Measurements from ENCODE around the gene C1orf35. TPM values are rescaled to one million over a fixed set of nuclear protein-coding genes. Genes with fewer than 3 reads are reported as not detected.

The C1orf35 gene
- total RNA-seq, 5 donors from 2014 or later (not counting 1 experiment from before 2014, with no cell fraction given), result 19.7 to 34.0 (median 32.3) TPM

DNA sequence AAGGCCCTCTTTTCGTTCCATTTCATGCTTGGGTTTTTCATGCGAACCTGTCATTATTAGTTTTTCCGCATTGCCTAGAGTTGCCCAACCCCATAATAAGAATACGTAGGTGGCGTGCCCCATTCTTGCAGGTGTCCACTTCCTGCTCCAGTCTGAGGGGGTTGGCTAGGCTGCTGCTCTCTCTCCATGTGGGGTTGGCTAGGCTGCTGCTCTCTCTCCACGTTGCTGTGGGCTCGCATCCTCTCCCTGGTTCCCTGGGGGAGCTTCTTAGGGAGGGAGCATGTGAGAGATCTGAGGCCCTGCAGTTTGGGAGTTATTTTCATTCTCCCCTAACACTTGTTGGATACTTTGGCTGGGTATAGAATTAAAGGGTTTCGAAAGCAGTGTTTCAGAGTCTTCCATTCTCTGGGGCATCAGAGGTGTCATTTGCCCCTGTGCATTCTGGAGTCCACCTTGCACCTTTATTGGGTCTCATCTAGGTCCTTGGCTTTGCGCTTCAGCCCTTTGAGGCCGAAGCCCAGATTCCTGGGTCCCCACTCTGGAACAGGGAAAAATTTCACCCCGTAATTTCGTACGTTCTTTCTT lies 8.6 kb downstream of the C1orf35 start:
- Mint-ChIP-seq H3K9me3 (peaks cover 2 to 9% (median 6%) of the 10 kb centered on the region in 3 donors), H3K4me1 (peaks cover 49 to 61% (median 54%) of the 10 kb centered on the region in 3 donors), H3K36me3 (peaks cover 47% of the 10 kb centered on the region), H3K4me3 (no peak overlapping the region), H3K27me3 (no peaks in the 10 kb centered on the region), H3K27ac (no peak overlapping the region)
- no peaks in the 10 kb centered on the region for H3K9me3 ChIP-seq
- no peak overlapping the region for H3K27ac ChIP-seq (ENCODE audit: low read length)
- CTCF ChIA-PET, result no interaction called here
- H3K27me3 ChIP-seq (replicated peaks in 1 of 2; ENCODE audit: control insufficient read depth in 2 of 2, extremely low read depth in 1 of 2, insufficient read depth in 2 of 2, low read length in 1 of 2), result no peaks in the 10 kb centered on the region
- H3K4me1 ChIP-seq (ENCODE audit: control insufficient read depth in 1 of 2, extremely low read depth in 1 of 2, insufficient read depth in 2 of 2, low read length in 2 of 2), result peaks cover 16 to 54% of the 10 kb centered on the region in 2 experiments
- POLR2A ChIA-PET, result interaction anchor here in 1 of 2 donors (0.5 to 0.7 kb wide), 3 partner anchors 12 to 95 kb away, joined by 3 to 5 read pairs (median 3); no protein-coding TSS in a partner anchor
- WGBS (ENCODE audit: insufficient coverage), result 80% methylated on average over 2 of the region's 13 CpGs
- H3K4me3 ChIP-seq (ENCODE audit: control insufficient read depth in 1 of 2, extremely low read depth in 1 of 2, low read length in 1 of 2), result no peak overlapping the region
- peaks cover 5 to 53% of the 10 kb centered on the region in 2 donors for H3K36me3 ChIP-seq (ENCODE audit: control insufficient read depth in 2 of 2, extremely low read depth in 1 of 2, insufficient read depth in 1 of 2, low read length in 1 of 2)
- ATAC-seq (replicated peaks in 1 of 4) (no peak), DNase-seq (peak in 1 of 35 experiments; percentile 9)

- no peak overlapping the region for H3K27ac Mint-ChIP-seq
- 96% methylated on average over 15 of the region's 20 CpGs for WGBS (ENCODE audit: insufficient coverage)
- no peak for ATAC-seq (replicated peaks in 1 of 4)
- H3K4me3 ChIP-seq (ENCODE audit: control insufficient read depth in 1 of 2, extremely low read depth in 1 of 2, low read length in 1 of 2), result no peak overlapping the region
- peaks cover 57 to 69% (median 63%) of the 10 kb centered on the region in 3 donors for H3K4me1 Mint-ChIP-seq
- peaks cover 2 to 9% (median 6%) of the 10 kb centered on the region in 3 donors for H3K9me3 Mint-ChIP-seq
- peak overlapping the region in 1 of 3 donors; percentile 94 for H3K4me3 Mint-ChIP-seq
- peak in 1 of 35 experiments; percentile 3 for DNase-seq
- POLR2A ChIA-PET, result interaction anchor here in 1 of 2 donors (0.7 to 1.2 kb wide), 2 partner anchors 11 to 357 kb away, joined by 4 read pairs; partner anchors contain the start of gene ARF1
- H3K9me3 ChIP-seq, result no peaks in the 10 kb centered on the region
- H3K36me3 ChIP-seq (ENCODE audit: control insufficient read depth in 2 of 2, extremely low read depth in 1 of 2, insufficient read depth in 1 of 2, low read length in 1 of 2), result peaks cover 5 to 47% of the 10 kb centered on the region in 2 donors
- H3K36me3 Mint-ChIP-seq, result peaks cover 39% of the 10 kb centered on the region
- no peak overlapping the region for H3K27ac ChIP-seq (ENCODE audit: low read length)
- H3K27me3 Mint-ChIP-seq, result no peaks in the 10 kb centered on the region
- H3K4me1 ChIP-seq (ENCODE audit: control insufficient read depth in 1 of 2, extremely low read depth in 1 of 2, insufficient read depth in 2 of 2, low read length in 2 of 2), result peaks cover 24 to 67% of the 10 kb centered on the region in 2 experiments
- CTCF ChIA-PET, result interaction anchor here in 1 of 2 donors (0.6 to 0.7 kb wide), 2 partner anchors 74 to 1986 kb away, joined by 3 to 8 read pairs; no protein-coding TSS in a partner anchor
- no peaks in the 10 kb centered on the region for H3K27me3 ChIP-seq (replicated peaks in 1 of 2; ENCODE audit: control insufficient read depth in 2 of 2, extremely low read depth in 1 of 2, insufficient read depth in 2 of 2, low read length in 1 of 2)
Observed at GRCh38 chr1:228093050-228093906, 9.8 kb downstream of the C1orf35 start.

GRCh38 chr1:228092342-228093049 lies 10.6 kb downstream of the C1orf35 start:
- peak overlapping the region in 1 of 3 donors; percentile 94 for H3K4me3 Mint-ChIP-seq

DNA sequence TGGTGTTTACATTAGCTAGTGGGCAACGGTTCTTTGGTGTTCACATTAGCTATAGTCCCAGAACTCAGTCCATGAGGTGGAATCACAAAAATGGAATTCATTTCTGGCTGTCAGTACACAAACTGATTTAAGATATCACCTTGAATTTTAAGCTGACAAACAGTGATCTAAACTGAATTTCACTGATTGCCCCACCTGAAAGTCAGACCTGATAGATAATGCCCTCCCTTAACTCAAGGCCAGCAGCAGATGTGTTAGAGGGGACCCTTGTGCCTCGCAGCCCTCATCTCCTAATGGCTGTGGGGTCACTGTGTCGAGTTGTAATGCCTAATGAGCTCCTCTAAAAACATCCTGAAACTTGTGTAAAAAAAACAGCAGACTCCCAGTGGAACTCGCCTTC lies 12.0 kb downstream of the C1orf35 start:
- Histone ChIP-seq H3K27me3 (replicated peaks in 1 of 2; ENCODE audit: control insufficient read depth in 2 of 2, extremely low read depth in 1 of 2, insufficient read depth in 2 of 2, low read length in 1 of 2) (no peaks in the 10 kb centered on the region), H3K27ac (ENCODE audit: low read length) (peak overlapping the region; percentile 9), H3K36me3 (ENCODE audit: control insufficient read depth in 2 of 2, extremely low read depth in 1 of 2, insufficient read depth in 1 of 2, low read length in 1 of 2) (peaks cover 0 to 33% of the 10 kb centered on the region in 2 donors), H3K9me3 (no peaks in the 10 kb centered on the region), H3K4me1 (ENCODE audit: control insufficient read depth in 1 of 2, extremely low read depth in 1 of 2, insufficient read depth in 2 of 2, low read length in 2 of 2) (peaks cover 37 to 82% of the 10 kb centered on the region in 2 experiments), H3K4me3 (ENCODE audit: control insufficient read depth in 1 of 2, extremely low read depth in 1 of 2, low read length in 1 of 2) (no peak overlapping the region)
- ChIA-PET POLR2A (no interaction called here), CTCF (interaction anchor here in 1 of 2 donors (0.6 kb wide), 1 partner anchor 74 kb away, joined by 3 read pairs; the partner anchor contains the start of gene IBA57)
- DNase-seq, result no peak
- Mint-ChIP-seq H3K27me3 (no peaks in the 10 kb centered on the region), H3K9me3 (peaks cover 2 to 9% (median 6%) of the 10 kb centered on the region in 3 donors), H3K4me1 (peaks cover 78 to 88% (median 80%) of the 10 kb centered on the region in 3 donors), H3K27ac (peak overlapping the region; percentile 78 to 80), H3K36me3 (peaks cover 39% of the 10 kb centered on the region), H3K4me3 (peak overlapping the region in 2 of 3 donors; percentile 46 to 94)
- 65% methylated on average over 2 of the region's 4 CpGs for WGBS (ENCODE audit: insufficient coverage)
- ATAC-seq (replicated peaks in 1 of 4), result no peak

More at GRCh38 chr1:228092342-228093049, 10.6 kb downstream of the C1orf35 start:
- Mint-ChIP-seq H3K36me3 (peaks cover 37% of the 10 kb centered on the region), H3K9me3 (peaks cover 2 to 9% (median 6%) of the 10 kb centered on the region in 3 donors), H3K27ac (peak overlapping the region; percentile 27 to 80), H3K4me1 (peaks cover 64 to 76% (median 68%) of the 10 kb centered on the region in 3 donors), H3K27me3 (no peaks in the 10 kb centered on the region)
- no peaks in the 10 kb centered on the region for H3K27me3 ChIP-seq (replicated peaks in 1 of 2; ENCODE audit: control insufficient read depth in 2 of 2, extremely low read depth in 1 of 2, insufficient read depth in 2 of 2, low read length in 1 of 2)
- H3K9me3 ChIP-seq, result no peaks in the 10 kb centered on the region
- ATAC-seq (replicated peaks in 1 of 4) (no peak), DNase-seq (peak in 1 of 35 experiments; percentile 12)
- POLR2A ChIA-PET, result interaction anchor here in 1 of 2 donors (0.7 to 1.2 kb wide), 2 partner anchors 10 to 356 kb away, joined by 4 read pairs; partner anchors contain the start of gene ARF1
- no peak overlapping the region for H3K27ac ChIP-seq (ENCODE audit: low read length)
- H3K4me3 ChIP-seq (ENCODE audit: control insufficient read depth in 1 of 2, extremely low read depth in 1 of 2, low read length in 1 of 2), result no peak overlapping the region
- WGBS (ENCODE audit: insufficient coverage), result 91% methylated on average over 10 of the region's 11 CpGs
- H3K4me1 ChIP-seq (ENCODE audit: control insufficient read depth in 1 of 2, extremely low read depth in 1 of 2, insufficient read depth in 2 of 2, low read length in 2 of 2), result peaks cover 30 to 75% of the 10 kb centered on the region in 2 experiments
- CTCF ChIA-PET, result interaction anchor here in 1 of 2 donors (0.6 kb wide), 1 partner anchor 75 kb away, joined by 8 read pairs; no protein-coding TSS in a partner anchor
- H3K36me3 ChIP-seq (ENCODE audit: control insufficient read depth in 2 of 2, extremely low read depth in 1 of 2, insufficient read depth in 1 of 2, low read length in 1 of 2), result peaks cover 0 to 43% of the 10 kb centered on the region in 2 donors

DNA sequence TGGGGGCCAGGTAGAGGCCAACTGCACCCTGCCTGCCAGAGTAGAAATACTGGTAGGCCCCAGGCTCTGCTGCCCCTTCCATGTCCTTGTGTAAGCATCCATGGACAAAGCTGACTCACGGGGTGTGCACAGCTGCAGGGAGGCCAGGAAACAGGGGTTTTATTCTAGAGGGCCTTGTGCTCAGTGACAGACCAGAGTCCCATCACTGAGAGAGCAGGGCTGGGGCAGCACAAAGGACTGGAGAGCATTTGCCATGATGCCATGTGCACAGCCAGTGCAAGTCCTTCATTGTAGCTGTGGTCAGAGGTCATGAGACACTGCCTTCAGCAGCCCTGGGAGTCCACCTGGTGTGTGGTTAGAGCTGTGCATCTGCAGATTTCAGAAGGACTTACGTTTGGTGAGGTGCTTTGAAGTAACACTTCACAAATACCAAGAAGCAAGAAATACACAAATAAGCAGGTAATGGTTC lies 12.5 kb downstream of the C1orf35 start:
- ATAC-seq (replicated peaks in 1 of 4), result no peak

More for the DNA sequence above, 12.5 kb downstream of the C1orf35 start:
- Mint-ChIP-seq H3K36me3 (peaks cover 34% of the 10 kb centered on the region), H3K4me1 (peaks cover 78 to 88% (median 80%) of the 10 kb centered on the region in 3 donors), H3K9me3 (peaks cover 2 to 9% (median 6%) of the 10 kb centered on the region in 3 donors), H3K27me3 (no peaks in the 10 kb centered on the region), H3K4me3 (peak overlapping the region; percentile 37 to 94 (median 46)), H3K27ac (peak overlapping the region; percentile 78 to 80)
- Histone ChIP-seq H3K27ac (ENCODE audit: low read length) (no peak overlapping the region), H3K36me3 (ENCODE audit: control insufficient read depth in 2 of 2, extremely low read depth in 1 of 2, insufficient read depth in 1 of 2, low read length in 1 of 2) (peaks cover 0 to 30% of the 10 kb centered on the region in 2 donors), H3K9me3 (no peaks in the 10 kb centered on the region), H3K4me3 (ENCODE audit: control insufficient read depth in 1 of 2, extremely low read depth in 1 of 2, low read length in 1 of 2) (peak overlapping the region in 1 of 2 donors; percentile 10), H3K4me1 (ENCODE audit: control insufficient read depth in 1 of 2, extremely low read depth in 1 of 2, insufficient read depth in 2 of 2, low read length in 2 of 2) (peaks cover 40 to 82% of the 10 kb centered on the region in 2 experiments), H3K27me3 (replicated peaks in 1 of 2; ENCODE audit: control insufficient read depth in 2 of 2, extremely low read depth in 1 of 2, insufficient read depth in 2 of 2, low read length in 1 of 2) (no peaks in the 10 kb centered on the region)
- ChIA-PET CTCF (no interaction called here), POLR2A (no interaction called here)
- WGBS (ENCODE audit: insufficient coverage), result 50% methylated on average over 1 of the region's 2 CpGs
- no peak for DNase-seq
